GM23338 (cell line): ENCODE data around the gene DGLUCY. TPM values are rescaled to one million over a fixed set of nuclear protein-coding genes. Genes with fewer than 3 reads are reported as not detected.

Experiments
- ATAC-seq: fragments of 200-7000 bp; cut with Tn5 transposase; 3 replicates; pipeline ENCODE4 v1.9.1; 2020
- DNase-seq: peaks from one replicate; pipeline ENCODE4 v3.0.0-alpha.2; 2015; ENCODE audit warnings: low spot score
- H2AFZ ChIP-seq: fragments of 200-600 bp; sonication (generic); 2 replicates; pipeline ENCODE4 v1.8.0; 2016; ENCODE audit warnings: antibody characterized with exemption, mild to moderate bottlenecking, moderate library complexity
- H3F3A ChIP-seq: fragments of 200-600 bp; sonication (generic); replicated peaks from 2 replicates; pipeline ENCODE4 v1.8.0; 2017; ENCODE audit warnings: antibody characterized with exemption, mixed run types, low read depth
- H3K27ac ChIP-seq: fragments of 200-600 bp; sonication (generic); 2 replicates; pipeline ENCODE4 v1.6.1; 2016; ENCODE audit warnings: low read depth
- H3K27me3 ChIP-seq: fragments of 200-600 bp; sonication (generic); 2 replicates; pipeline ENCODE4 v1.8.0; 2016; ENCODE audit warnings: mild to moderate bottlenecking, mixed run types, moderate library complexity; ENCODE audit not compliant: insufficient read depth
- H3K36me3 ChIP-seq: fragments of 200-600 bp; sonication (generic); 2 replicates; pipeline ENCODE4 v1.8.0; 2016; ENCODE audit warnings: mild to moderate bottlenecking; ENCODE audit not compliant: insufficient read depth
- H3K4me1 ChIP-seq: fragments of 200-600 bp; sonication (generic); 2 replicates; pipeline ENCODE4 v1.8.0; 2016; ENCODE audit warnings: mild to moderate bottlenecking, moderate library complexity; ENCODE audit not compliant: insufficient read depth
- H3K4me2 ChIP-seq: fragments of 200-600 bp; sonication (generic); 2 replicates; pipeline ENCODE4 v1.7.1; 2017; ENCODE audit warnings: mixed run types
- H3K4me3 ChIP-seq: fragments of 200-600 bp; sonication (generic); 2 replicates; pipeline ENCODE4 v1.6.1; 2016; ENCODE audit warnings: mixed run types
- H3K79me2 ChIP-seq: fragments of 200-600 bp; sonication (generic); replicated peaks from 2 replicates; pipeline ENCODE4 v1.8.0; 2017; ENCODE audit warnings: mild to moderate bottlenecking; ENCODE audit not compliant: insufficient read depth
- H3K9me2 ChIP-seq: fragments of 200-600 bp; sonication (generic); 2 replicates; pipeline ENCODE4 v1.8.0; 2017; ENCODE audit not compliant: insufficient read depth
- H4K20me1 ChIP-seq: fragments of 200-600 bp; sonication (generic); replicated peaks from 2 replicates; pipeline ENCODE4 v1.8.0; 2017; ENCODE audit warnings: mild to moderate bottlenecking; ENCODE audit not compliant: insufficient read depth
- H3K27ac Mint-ChIP-seq: 2 replicates; pipeline ENCODE4 v1.8.0; 2020; ENCODE audit warnings: inconsistent platforms, mild to moderate bottlenecking, moderate library complexity, mixed read lengths
- H3K27me3 Mint-ChIP-seq: 3 replicates; pipeline ENCODE4 v1.8.0; 2022; ENCODE audit warnings: low read depth, mild to moderate bottlenecking, moderate library complexity, mixed read lengths, inconsistent platforms; ENCODE audit not compliant: insufficient read depth, poor library complexity
- H3K36me3 Mint-ChIP-seq: 3 replicates; pipeline ENCODE4 v1.8.0; 2021; ENCODE audit warnings: low read depth, mild to moderate bottlenecking, inconsistent platforms, moderate library complexity, mixed read lengths
- H3K4me1 Mint-ChIP-seq: 3 replicates; pipeline ENCODE4 v1.8.0; 2020; ENCODE audit warnings: mild to moderate bottlenecking, inconsistent platforms, mixed read lengths
- H3K4me3 Mint-ChIP-seq: 3 replicates; pipeline ENCODE4 v1.8.0; 2021; ENCODE audit warnings: moderate library complexity, mild to moderate bottlenecking, inconsistent platforms, mixed read lengths
- H3K9me3 Mint-ChIP-seq: 3 replicates; pipeline ENCODE4 v1.8.0; 2020; ENCODE audit warnings: moderate library complexity, mild to moderate bottlenecking, inconsistent platforms, mixed read lengths
- CREB1 ChIP-seq: fragments of 250-450 bp; sonication (Bioruptor Pico); IDR thresholded peaks from 2 replicates; pipeline ENCODE4 v1.5.0; 2020; ENCODE audit warnings: low read depth, mild to moderate bottlenecking, moderate library complexity
- EZH2 ChIP-seq: fragments of 200-600 bp; sonication (generic); IDR thresholded peaks from one replicate; pipeline ENCODE4 v1.8.0; 2017; ENCODE audit warnings: antibody characterized with exemption, mild to moderate bottlenecking, low read depth; ENCODE audit not compliant: unreplicated experiment
- JUNB ChIP-seq: IDR thresholded peaks from one replicate; pipeline ENCODE4 v1.6.1; 2016; ENCODE audit warnings: antibody characterized with exemption; ENCODE audit not compliant: unreplicated experiment
- NANOG ChIP-seq: IDR thresholded peaks from 2 replicates; pipeline ENCODE4 v1.6.1; 2016; ENCODE audit warnings: antibody characterized with exemption, borderline replicate concordance
- POLR2AphosphoS5 ChIP-seq: IDR thresholded peaks from 2 replicates; pipeline ENCODE4 v1.6.1; 2016; ENCODE audit warnings: antibody characterized with exemption, low read depth
- REST ChIP-seq: IDR thresholded peaks from one replicate; pipeline ENCODE4 v1.6.1; 2018; ENCODE audit warnings: antibody characterized with exemption; ENCODE audit not compliant: unreplicated experiment
- STAT1 ChIP-seq: IDR thresholded peaks from one replicate; pipeline ENCODE4 v1.6.1; 2016; ENCODE audit warnings: antibody characterized with exemption; ENCODE audit not compliant: unreplicated experiment
- ZNF114 ChIP-seq: fragments of 250-450 bp; sonication (Bioruptor Pico); IDR thresholded peaks from 2 replicates; pipeline ENCODE4 v1.5.0; 2020; ENCODE audit warnings: mild to moderate bottlenecking, moderate library complexity
- polyA plus RNA-seq: library from polyadenylated mRNA; unstranded; fragments of >200 nt; fragmentation: Nextera tagmentation; extraction: Ambion mirVana; gene quantifications from 2 replicates; pipeline ENCODE4 v1.2.1, GENCODE V29; 2016
- total RNA-seq: library from RNA; depleted of rRNA; stranded (reverse); fragments of >200 nt; shearing (Covaris generic); gene quantifications from 2 replicates; pipeline ENCODE4 v1.2.3, GENCODE V29; 2014
- TF ChIP-seq, protein P1 (sequence below): IDR thresholded peaks from 2 replicates; pipeline ENCODE4 v1.6.1; 2016; ENCODE audit warnings: antibody characterized with exemption
- TF ChIP-seq, protein P2 (sequence below): fragments of 250-450 bp; sonication (Bioruptor Pico); IDR thresholded peaks from 2 replicates; pipeline ENCODE4 v1.5.0; 2020; ENCODE audit warnings: mild to moderate bottlenecking, moderate library complexity

DGLUCY gene
- total and polyA plus RNA-seq, 2 experiments from 2014 or later: 14.6 to 31.6 TPM

GRCh38 chr14:91149462-91149861 is 35.6 kb downstream of the DGLUCY start:
- Histone ChIP-seq H3K9me2 (no peaks in the 10 kb centered on the region), H4K20me1 (no peaks in the 10 kb centered on the region; the same call in 1 of the 2 replicates), H2AFZ (no peak overlapping the region), H3F3A (no peaks in the 10 kb centered on the region), H3K4me3 (no peak overlapping the region), H3K27ac (no peak overlapping the region), H3K4me1 (no peaks in the 10 kb centered on the region), H3K4me2 (no peak overlapping the region), H3K36me3 (no peaks in the 10 kb centered on the region), H3K27me3 (no peaks in the 10 kb centered on the region), H3K79me2 (no peaks in the 10 kb centered on the region)
- ATAC-seq (no peak), DNase-seq (no peak)
- peaks cover 6% of the 10 kb centered on the region for H3K4me1 Mint-ChIP-seq
- TF ChIP-seq REST (no peak), CREB1 (CRISPR knock-in tag) (no peak), NANOG (no peak), POLR2AphosphoS5 (no peak), JUNB (no peak), EZH2 (no peak), STAT1 (no peak), ZNF114 (CRISPR knock-in tag) (no peak)
- TF ChIP-seq, protein P1, sequence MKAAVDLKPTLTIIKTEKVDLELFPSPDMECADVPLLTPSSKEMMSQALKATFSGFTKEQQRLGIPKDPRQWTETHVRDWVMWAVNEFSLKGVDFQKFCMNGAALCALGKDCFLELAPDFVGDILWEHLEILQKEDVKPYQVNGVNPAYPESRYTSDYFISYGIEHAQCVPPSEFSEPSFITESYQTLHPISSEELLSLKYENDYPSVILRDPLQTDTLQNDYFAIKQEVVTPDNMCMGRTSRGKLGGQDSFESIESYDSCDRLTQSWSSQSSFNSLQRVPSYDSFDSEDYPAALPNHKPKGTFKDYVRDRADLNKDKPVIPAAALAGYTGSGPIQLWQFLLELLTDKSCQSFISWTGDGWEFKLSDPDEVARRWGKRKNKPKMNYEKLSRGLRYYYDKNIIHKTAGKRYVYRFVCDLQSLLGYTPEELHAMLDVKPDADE: no peak
- TF ChIP-seq, protein P2, sequence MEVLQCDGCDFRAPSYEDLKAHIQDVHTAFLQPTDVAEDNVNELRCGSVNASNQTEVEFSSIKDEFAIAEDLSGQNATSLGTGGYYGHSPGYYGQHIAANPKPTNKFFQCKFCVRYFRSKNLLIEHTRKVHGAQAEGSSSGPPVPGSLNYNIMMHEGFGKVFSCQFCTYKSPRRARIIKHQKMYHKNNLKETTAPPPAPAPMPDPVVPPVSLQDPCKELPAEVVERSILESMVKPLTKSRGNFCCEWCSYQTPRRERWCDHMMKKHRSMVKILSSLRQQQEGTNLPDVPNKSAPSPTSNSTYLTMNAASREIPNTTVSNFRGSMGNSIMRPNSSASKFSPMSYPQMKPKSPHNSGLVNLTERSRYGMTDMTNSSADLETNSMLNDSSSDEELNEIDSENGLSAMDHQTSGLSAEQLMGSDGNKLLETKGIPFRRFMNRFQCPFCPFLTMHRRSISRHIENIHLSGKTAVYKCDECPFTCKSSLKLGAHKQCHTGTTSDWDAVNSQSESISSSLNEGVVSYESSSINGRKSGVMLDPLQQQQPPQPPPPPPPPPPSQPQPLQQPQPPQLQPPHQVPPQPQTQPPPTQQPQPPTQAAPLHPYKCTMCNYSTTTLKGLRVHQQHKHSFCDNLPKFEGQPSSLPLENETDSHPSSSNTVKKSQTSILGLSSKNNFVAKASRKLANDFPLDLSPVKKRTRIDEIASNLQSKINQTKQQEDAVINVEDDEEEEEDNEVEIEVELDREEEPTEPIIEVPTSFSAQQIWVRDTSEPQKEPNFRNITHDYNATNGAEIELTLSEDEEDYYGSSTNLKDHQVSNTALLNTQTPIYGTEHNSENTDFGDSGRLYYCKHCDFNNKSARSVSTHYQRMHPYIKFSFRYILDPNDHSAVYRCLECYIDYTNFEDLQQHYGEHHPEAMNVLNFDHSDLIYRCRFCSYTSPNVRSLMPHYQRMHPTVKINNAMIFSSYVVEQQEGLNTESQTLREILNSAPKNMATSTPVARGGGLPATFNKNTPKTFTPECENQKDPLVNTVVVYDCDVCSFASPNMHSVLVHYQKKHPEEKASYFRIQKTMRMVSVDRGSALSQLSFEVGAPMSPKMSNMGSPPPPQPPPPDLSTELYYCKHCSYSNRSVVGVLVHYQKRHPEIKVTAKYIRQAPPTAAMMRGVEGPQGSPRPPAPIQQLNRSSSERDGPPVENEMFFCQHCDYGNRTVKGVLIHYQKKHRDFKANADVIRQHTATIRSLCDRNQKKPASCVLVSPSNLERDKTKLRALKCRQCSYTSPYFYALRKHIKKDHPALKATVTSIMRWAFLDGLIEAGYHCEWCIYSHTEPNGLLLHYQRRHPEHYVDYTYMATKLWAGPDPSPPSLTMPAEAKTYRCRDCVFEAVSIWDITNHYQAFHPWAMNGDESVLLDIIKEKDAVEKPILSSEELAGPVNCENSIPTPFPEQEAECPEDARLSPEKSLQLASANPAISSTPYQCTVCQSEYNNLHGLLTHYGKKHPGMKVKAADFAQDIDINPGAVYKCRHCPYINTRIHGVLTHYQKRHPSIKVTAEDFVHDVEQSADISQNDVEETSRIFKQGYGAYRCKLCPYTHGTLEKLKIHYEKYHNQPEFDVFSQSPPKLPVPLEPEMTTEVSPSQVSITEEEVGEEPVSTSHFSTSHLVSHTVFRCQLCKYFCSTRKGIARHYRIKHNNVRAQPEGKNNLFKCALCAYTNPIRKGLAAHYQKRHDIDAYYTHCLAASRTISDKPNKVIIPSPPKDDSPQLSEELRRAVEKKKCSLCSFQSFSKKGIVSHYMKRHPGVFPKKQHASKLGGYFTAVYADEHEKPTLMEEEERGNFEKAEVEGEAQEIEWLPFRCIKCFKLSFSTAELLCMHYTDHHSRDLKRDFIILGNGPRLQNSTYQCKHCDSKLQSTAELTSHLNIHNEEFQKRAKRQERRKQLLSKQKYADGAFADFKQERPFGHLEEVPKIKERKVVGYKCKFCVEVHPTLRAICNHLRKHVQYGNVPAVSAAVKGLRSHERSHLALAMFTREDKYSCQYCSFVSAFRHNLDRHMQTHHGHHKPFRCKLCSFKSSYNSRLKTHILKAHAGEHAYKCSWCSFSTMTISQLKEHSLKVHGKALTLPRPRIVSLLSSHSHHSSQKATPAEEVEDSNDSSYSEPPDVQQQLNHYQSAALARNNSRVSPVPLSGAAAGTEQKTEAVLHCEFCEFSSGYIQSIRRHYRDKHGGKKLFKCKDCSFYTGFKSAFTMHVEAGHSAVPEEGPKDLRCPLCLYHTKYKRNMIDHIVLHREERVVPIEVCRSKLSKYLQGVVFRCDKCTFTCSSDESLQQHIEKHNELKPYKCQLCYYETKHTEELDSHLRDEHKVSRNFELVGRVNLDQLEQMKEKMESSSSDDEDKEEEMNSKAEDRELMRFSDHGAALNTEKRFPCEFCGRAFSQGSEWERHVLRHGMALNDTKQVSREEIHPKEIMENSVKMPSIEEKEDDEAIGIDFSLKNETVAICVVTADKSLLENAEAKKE (CRISPR knock-in tag): no peak
- no peak overlapping the region for H3K4me3 Mint-ChIP-seq
- peaks cover 2% of the 10 kb centered on the region for H3K27me3 Mint-ChIP-seq
- H3K27ac Mint-ChIP-seq: no peak overlapping the region
- no peaks in the 10 kb centered on the region for H3K9me3 Mint-ChIP-seq
- H3K36me3 Mint-ChIP-seq: peaks cover 9% of the 10 kb centered on the region; the same call in 2 of the 3 replicates
